ENCODE results near the gene XDH. TPM values are rescaled to one million over a fixed set of nuclear protein-coding genes. Genes with fewer than 3 reads are reported as not detected.

The XDH gene
- polyA plus RNA-seq, 4 donors, result 29.8 to 115 (median 37.2) TPM

- FAIRE-seq, result no peak
- 73 to 79% (median 74%) methylated on average over 3 of the region's 3 CpGs for WGBS, 3 donors
Measured at GRCh38 chr2:31384351-31384750, 30.2 kb downstream of the XDH start.

GRCh38 chr2:31383471-31384153 is 30.9 kb downstream of the XDH start:
- 89 to 95% (median 91%) methylated on average over 6 of the region's 6 CpGs for WGBS, 3 donors
- H3K4me1 ChIP-seq (ENCODE audit: control insufficient read depth in 3 of 3, insufficient read depth in 2 of 3, low read depth in 1 of 3, low read length in 2 of 3), result peaks cover 0 to 11% (median 2%) of the 10 kb centered on the region in 3 donors
- H3K4me3 ChIP-seq (ENCODE audit: low read depth in 1 of 3, low read length in 3 of 3), result no peak overlapping the region
- H3K27me3 ChIP-seq (ENCODE audit: control insufficient read depth in 3 of 3, insufficient read depth in 3 of 3, low read length in 3 of 3), result no peaks in the 10 kb centered on the region
- FAIRE-seq (no peak), DNase-seq (no peak)
- no peaks in the 10 kb centered on the region for H3K9me3 ChIP-seq (ENCODE audit: control insufficient read depth in 2 of 2, insufficient read depth in 1 of 2, low read depth in 1 of 2, low read length in 1 of 2)
- no peak overlapping the region for H3K27ac ChIP-seq (ENCODE audit: low read depth in 1 of 3, low read length in 2 of 3)
- H3K36me3 ChIP-seq (ENCODE audit: control insufficient read depth in 3 of 3, insufficient read depth in 2 of 3, low read depth in 1 of 3, low read length in 3 of 3), result peaks cover 6 to 75% (median 13%) of the 10 kb centered on the region in 3 donors

More at GRCh38 chr2:31384351-31384750, 30.2 kb downstream of the XDH start:
- H3K4me1 ChIP-seq (ENCODE audit: control insufficient read depth in 3 of 3, insufficient read depth in 2 of 3, low read depth in 1 of 3, low read length in 2 of 3), result peaks cover 0 to 6% (median 0%) of the 10 kb centered on the region in 3 donors
- DNase-seq, result no peak
- no peaks in the 10 kb centered on the region for H3K27me3 ChIP-seq (ENCODE audit: control insufficient read depth in 3 of 3, insufficient read depth in 3 of 3, low read length in 3 of 3)
- H3K9me3 ChIP-seq (ENCODE audit: control insufficient read depth in 2 of 2, insufficient read depth in 1 of 2, low read depth in 1 of 2, low read length in 1 of 2), result no peaks in the 10 kb centered on the region
- no peak overlapping the region for H3K4me3 ChIP-seq (ENCODE audit: low read depth in 1 of 3, low read length in 3 of 3)
- H3K27ac ChIP-seq (ENCODE audit: low read depth in 1 of 3, low read length in 2 of 3), result no peak overlapping the region
- peaks cover 6 to 77% (median 13%) of the 10 kb centered on the region in 3 donors for H3K36me3 ChIP-seq (ENCODE audit: control insufficient read depth in 3 of 3, insufficient read depth in 2 of 3, low read depth in 1 of 3, low read length in 3 of 3)

- WGBS, 3 donors, result 80 to 92% (median 84%) methylated on average over 8 of the region's 8 CpGs
- no peak overlapping the region for H3K27ac ChIP-seq (ENCODE audit: low read depth in 1 of 3, low read length in 2 of 3)
- H3K4me1 ChIP-seq (ENCODE audit: control insufficient read depth in 3 of 3, insufficient read depth in 2 of 3, low read depth in 1 of 3, low read length in 2 of 3), result peaks cover 0 to 15% (median 2%) of the 10 kb centered on the region in 3 donors
- H3K36me3 ChIP-seq (ENCODE audit: control insufficient read depth in 3 of 3, insufficient read depth in 2 of 3, low read depth in 1 of 3, low read length in 3 of 3), result peaks cover 6 to 69% (median 13%) of the 10 kb centered on the region in 3 donors
- no peaks in the 10 kb centered on the region for H3K9me3 ChIP-seq (ENCODE audit: control insufficient read depth in 2 of 2, insufficient read depth in 1 of 2, low read depth in 1 of 2, low read length in 1 of 2)
- FAIRE-seq (no peak), DNase-seq (no peak)
- H3K27me3 ChIP-seq (ENCODE audit: control insufficient read depth in 3 of 3, insufficient read depth in 3 of 3, low read length in 3 of 3), result no peaks in the 10 kb centered on the region
- H3K4me3 ChIP-seq (ENCODE audit: low read depth in 1 of 3, low read length in 3 of 3), result no peak overlapping the region
Measured at GRCh38 chr2:31382452-31383120, 32.0 kb downstream of the XDH start.

GRCh38 chr2:31381601-31382000 is 32.9 kb downstream of the XDH start:
- Histone ChIP-seq H3K9me3 (ENCODE audit: control insufficient read depth in 2 of 2, insufficient read depth in 1 of 2, low read depth in 1 of 2, low read length in 1 of 2) (no peaks in the 10 kb centered on the region), H3K4me1 (ENCODE audit: control insufficient read depth in 3 of 3, insufficient read depth in 2 of 3, low read depth in 1 of 3, low read length in 2 of 3) (peaks cover 0 to 15% (median 2%) of the 10 kb centered on the region in 3 donors), H3K4me3 (ENCODE audit: low read depth in 1 of 3, low read length in 3 of 3) (no peak overlapping the region), H3K36me3 (ENCODE audit: control insufficient read depth in 3 of 3, insufficient read depth in 2 of 3, low read depth in 1 of 3, low read length in 3 of 3) (peaks cover 6 to 74% (median 13%) of the 10 kb centered on the region in 3 donors), H3K27me3 (ENCODE audit: control insufficient read depth in 3 of 3, insufficient read depth in 3 of 3, low read length in 3 of 3) (no peaks in the 10 kb centered on the region), H3K27ac (ENCODE audit: low read depth in 1 of 3, low read length in 2 of 3) (no peak overlapping the region)
- FAIRE-seq (no peak), DNase-seq (no peak)
- 78 to 97% (median 96%) methylated on average over 6 of the region's 6 CpGs for whole genome bisulfite sequencing, 3 donors

GRCh38 chr2:31380243-31380642 is 34.3 kb downstream of the XDH start:
- no peak for DNase-seq
- WGBS, 3 donors, result 91 to 99% (median 97%) methylated on average over 3 of the region's 3 CpGs

GRCh38 chr2:31379747-31380146 is 34.8 kb downstream of the XDH start:
- peak overlapping the region in 1 of 3 donors; percentile 14 for H3K27ac ChIP-seq (ENCODE audit: low read depth in 1 of 3, low read length in 2 of 3)
- H3K4me1 ChIP-seq (ENCODE audit: control insufficient read depth in 3 of 3, insufficient read depth in 2 of 3, low read depth in 1 of 3, low read length in 2 of 3), result peaks cover 0 to 15% (median 2%) of the 10 kb centered on the region in 3 donors
- 90 to 100% (median 91%) methylated on average over 1 of the region's 1 CpG for WGBS, 3 donors
- FAIRE-seq (no peak), DNase-seq (no peak)
- no peaks in the 10 kb centered on the region for H3K9me3 ChIP-seq (ENCODE audit: control insufficient read depth in 2 of 2, insufficient read depth in 1 of 2, low read depth in 1 of 2, low read length in 1 of 2)
- peaks cover 6 to 65% (median 13%) of the 10 kb centered on the region in 3 donors for H3K36me3 ChIP-seq (ENCODE audit: control insufficient read depth in 3 of 3, insufficient read depth in 2 of 3, low read depth in 1 of 3, low read length in 3 of 3)
- H3K27me3 ChIP-seq (ENCODE audit: control insufficient read depth in 3 of 3, insufficient read depth in 3 of 3, low read length in 3 of 3), result no peaks in the 10 kb centered on the region
- no peak overlapping the region for H3K4me3 ChIP-seq (ENCODE audit: low read depth in 1 of 3, low read length in 3 of 3)

More at GRCh38 chr2:31380243-31380642, 34.3 kb downstream of the XDH start:
- FAIRE-seq, result no peak
- Histone ChIP-seq H3K36me3 (ENCODE audit: control insufficient read depth in 3 of 3, insufficient read depth in 2 of 3, low read depth in 1 of 3, low read length in 3 of 3) (peaks cover 6 to 65% (median 13%) of the 10 kb centered on the region in 3 donors), H3K4me3 (ENCODE audit: low read depth in 1 of 3, low read length in 3 of 3) (no peak overlapping the region), H3K9me3 (ENCODE audit: control insufficient read depth in 2 of 2, insufficient read depth in 1 of 2, low read depth in 1 of 2, low read length in 1 of 2) (no peaks in the 10 kb centered on the region), H3K27me3 (ENCODE audit: control insufficient read depth in 3 of 3, insufficient read depth in 3 of 3, low read length in 3 of 3) (no peaks in the 10 kb centered on the region), H3K4me1 (ENCODE audit: control insufficient read depth in 3 of 3, insufficient read depth in 2 of 3, low read depth in 1 of 3, low read length in 2 of 3) (peaks cover 0 to 15% (median 2%) of the 10 kb centered on the region in 3 donors), H3K27ac (ENCODE audit: low read depth in 1 of 3, low read length in 2 of 3) (no peak overlapping the region)

- peaks cover 6 to 66% (median 16%) of the 10 kb centered on the region in 3 donors for H3K36me3 ChIP-seq (ENCODE audit: control insufficient read depth in 3 of 3, insufficient read depth in 2 of 3, low read depth in 1 of 3, low read length in 3 of 3)
- WGBS, 3 donors, result 88 to 92% (median 90%) methylated on average over 6 of the region's 6 CpGs
- no peaks in the 10 kb centered on the region for H3K27me3 ChIP-seq (ENCODE audit: control insufficient read depth in 3 of 3, insufficient read depth in 3 of 3, low read length in 3 of 3)
- no peak for DNase-seq
- no peak for FAIRE-seq
- H3K9me3 ChIP-seq (ENCODE audit: control insufficient read depth in 2 of 2, insufficient read depth in 1 of 2, low read depth in 1 of 2, low read length in 1 of 2), result no peaks in the 10 kb centered on the region
- H3K4me3 ChIP-seq (ENCODE audit: low read depth in 1 of 3, low read length in 3 of 3), result no peak overlapping the region
- peak overlapping the region; percentile 26 to 60 (median 44) for H3K27ac ChIP-seq (ENCODE audit: low read depth in 1 of 3, low read length in 2 of 3)
- H3K4me1 ChIP-seq (ENCODE audit: control insufficient read depth in 3 of 3, insufficient read depth in 2 of 3, low read depth in 1 of 3, low read length in 2 of 3), result peaks cover 0 to 15% (median 2%) of the 10 kb centered on the region in 3 donors
Measured at GRCh38 chr2:31378791-31379501, 35.6 kb downstream of the XDH start.

GRCh38 chr2:31378389-31378788 is 36.2 kb downstream of the XDH start:
- Histone ChIP-seq H3K27ac (ENCODE audit: low read depth in 1 of 3, low read length in 2 of 3) (peak overlapping the region in 2 of 3 donors; percentile 14 to 60), H3K4me3 (ENCODE audit: low read depth in 1 of 3, low read length in 3 of 3) (no peak overlapping the region), H3K9me3 (ENCODE audit: control insufficient read depth in 2 of 2, insufficient read depth in 1 of 2, low read depth in 1 of 2, low read length in 1 of 2) (no peaks in the 10 kb centered on the region), H3K4me1 (ENCODE audit: control insufficient read depth in 3 of 3, insufficient read depth in 2 of 3, low read depth in 1 of 3, low read length in 2 of 3) (peaks cover 0 to 15% (median 2%) of the 10 kb centered on the region in 3 donors), H3K27me3 (ENCODE audit: control insufficient read depth in 3 of 3, insufficient read depth in 3 of 3, low read length in 3 of 3) (no peaks in the 10 kb centered on the region), H3K36me3 (ENCODE audit: control insufficient read depth in 3 of 3, insufficient read depth in 2 of 3, low read depth in 1 of 3, low read length in 3 of 3) (peaks cover 6 to 67% (median 18%) of the 10 kb centered on the region in 3 donors)
- FAIRE-seq, result no peak
- DNase-seq, result peak; percentile 79 to 87
- WGBS, 3 donors, result 13 to 66% (median 24%) methylated on average over 3 of the region's 3 CpGs

Data from small intestine (tissue), 7 donors.